H1 (cell line): Measurements from ENCODE around the gene SPINT1. TPM values are rescaled to one million over a fixed set of nuclear protein-coding genes. Genes with fewer than 3 reads are reported as not detected.

Source experiments
- CTCF ChIA-PET: fragments of 300-600 bp; sonication (Branson Sonifier 250); formaldehyde crosslinking; loops from one replicate; lab custom pipeline; 2021; ENCODE audit not compliant: partially characterized antibody; lab: Charles Lee
- POLR2A ChIA-PET: fragments of 300-600 bp; sonication (Branson Sonifier 250); formaldehyde crosslinking; loops from one replicate; lab custom pipeline; 2021; ENCODE audit warnings: inconsistent platforms; ENCODE audit not compliant: partially characterized antibody; lab: Charles Lee
- DNase-seq, 2 experiments: peaks; one replicate each; pipeline versions ENCODE4 v3.0.0 to v3.0.0-alpha.2; 2010 to 2022; ENCODE audit warnings: low spot score in 2 of 2, low read depth in 1 of 2, mixed read lengths in 1 of 2
- FAIRE-seq: peaks from 2 replicates; lab custom pipeline; 2011; peaks lifted over from hg19 to GRCh38; lab: Jason Lieb, UNC
- H2AFZ ChIP-seq: 2 replicates; pipeline ENCODE4 v1.8.1; 2012; ENCODE audit warnings: low read length, inconsistent platforms
- H2AK5ac ChIP-seq: 2 replicates; pipeline ENCODE4 v1.6.1; 2013; ENCODE audit warnings: low read depth, low read length
- H2BK120ac ChIP-seq: replicated peaks from 2 replicates; pipeline ENCODE3; 2013; ENCODE audit warnings: low read depth, low read length, inconsistent platforms
- H2BK12ac ChIP-seq: 2 replicates; pipeline ENCODE4 v1.6.1; 2013; ENCODE audit warnings: low read depth, low read length
- H2BK15ac ChIP-seq: 2 replicates; pipeline ENCODE4 v1.6.1; 2013; ENCODE audit warnings: low read length
- H2BK20ac ChIP-seq: 2 replicates; pipeline ENCODE4 v1.6.1; 2013; ENCODE audit warnings: low read length
- H2BK5ac ChIP-seq: 2 replicates; pipeline ENCODE4 v1.6.1; 2013; ENCODE audit warnings: low read depth, low read length
- H3K14ac ChIP-seq: 2 replicates; pipeline ENCODE4 v1.6.1; 2013; ENCODE audit warnings: inconsistent platforms; ENCODE audit not compliant: insufficient read length
- H3K18ac ChIP-seq: 2 replicates; pipeline ENCODE4 v1.6.1; 2013; ENCODE audit warnings: low read length; ENCODE audit errors: extremely low read depth
- H3K23ac ChIP-seq: 2 replicates; pipeline ENCODE4 v1.6.1; 2013; ENCODE audit warnings: inconsistent platforms; ENCODE audit not compliant: insufficient read length
- H3K23me2 ChIP-seq: 2 replicates; pipeline ENCODE4 v1.6.1; 2013; ENCODE audit warnings: low read depth, low read length
- H3K27ac ChIP-seq: 2 replicates; pipeline ENCODE4 v1.6.1; 2011; ENCODE audit warnings: low read depth, low read length, inconsistent platforms
- H3K27me3 ChIP-seq, 4 experiments: replicated peaks in 1 of 4; 1 replicate in 1 of 4; 2 replicates in 3 of 4; pipeline versions ENCODE4 v1.6.1 to v1.8.1; 2011 to 2013; ENCODE audit warnings: low read length in 3 of 4, mild to moderate bottlenecking in 3 of 4, inconsistent platforms in 2 of 4, mixed read lengths in 2 of 4, moderate library complexity in 1 of 4; ENCODE audit not compliant: control insufficient read depth in 3 of 4, insufficient read depth in 3 of 4; ENCODE audit errors: extremely low read depth in 1 of 4
- H3K36me3 ChIP-seq, 4 experiments: 2 replicates each; pipeline versions ENCODE4 v1.6.1 to v1.8.1; 2011 to 2013; ENCODE audit warnings: mild to moderate bottlenecking in 4 of 4, low read length in 3 of 4, moderate library complexity in 2 of 4, control low read depth in 1 of 4, inconsistent platforms in 1 of 4; ENCODE audit not compliant: insufficient read depth in 4 of 4, control insufficient read depth in 2 of 4
- H3K4ac ChIP-seq: replicated peaks from 2 replicates; pipeline ENCODE3; 2013; ENCODE audit warnings: low read length, low read depth, mixed read lengths, inconsistent platforms; ENCODE audit not compliant: insufficient read length
- H3K4me1 ChIP-seq, 4 experiments: replicated peaks in 1 of 4; 1 replicate in 1 of 4; 2 replicates in 3 of 4; pipeline versions ENCODE4 v1.6.1 to v1.8.1; 2011 to 2013; ENCODE audit warnings: low read length in 3 of 4, inconsistent platforms in 2 of 4, mixed read lengths in 1 of 4; ENCODE audit not compliant: insufficient read depth in 4 of 4, control insufficient read depth in 3 of 4
- H3K4me2 ChIP-seq, 2 experiments: 2 replicates each; pipeline versions ENCODE4 v1.6.1 to v1.8.1; 2011 to 2013; ENCODE audit warnings: low read depth in 2 of 2, low read length in 2 of 2, control low read depth in 1 of 2, inconsistent platforms in 1 of 2, mild to moderate bottlenecking in 1 of 2; ENCODE audit not compliant: insufficient read depth in 1 of 2
- H3K4me3 ChIP-seq, 4 experiments: fragments of 200-600, 300-600 bp in 1 of 4; sonication (generic), shearing (Covaris generic), sonication (Bioruptor Twin) in 1 of 4; 2 replicates each; pipeline versions ENCODE4 v1.5.1 to v1.8.1; 2011 to 2016; ENCODE audit warnings: low read length in 4 of 4, low read depth in 3 of 4, control low read depth in 2 of 4, inconsistent platforms in 2 of 4, mild to moderate bottlenecking in 2 of 4, mixed read lengths in 1 of 4, moderate library complexity in 1 of 4; ENCODE audit not compliant: insufficient read depth in 2 of 4; ENCODE audit errors: extremely low read depth in 1 of 4
- H3K56ac ChIP-seq: replicated peaks from 2 replicates; pipeline ENCODE3; 2013; ENCODE audit warnings: low read depth, mild to moderate bottlenecking, mixed read lengths, low read length, inconsistent platforms; ENCODE audit not compliant: insufficient read length
- H3K79me1 ChIP-seq: 2 replicates; pipeline ENCODE4 v1.6.1; 2013; ENCODE audit warnings: low read depth, low read length, control low read depth
- H3K79me2 ChIP-seq, 2 experiments: 2 replicates each; pipeline versions ENCODE4 v1.6.1 to v1.8.1; 2012 to 2013; ENCODE audit warnings: low read length in 2 of 2, mild to moderate bottlenecking in 2 of 2, inconsistent platforms in 1 of 2; ENCODE audit not compliant: insufficient read depth in 2 of 2, control insufficient read depth in 1 of 2
- H3K9ac ChIP-seq, 4 experiments: replicated peaks in 1 of 4; 1 replicate in 1 of 4; 2 replicates in 3 of 4; pipeline versions ENCODE4 v1.6.1 to v1.8.1; 2011 to 2013; ENCODE audit warnings: low read depth in 3 of 4, low read length in 3 of 4, control low read depth in 2 of 4, mild to moderate bottlenecking in 2 of 4, moderate library complexity in 2 of 4, inconsistent platforms in 1 of 4; ENCODE audit errors: extremely low read depth in 1 of 4
- H3K9me3 ChIP-seq, 2 experiments: 2 replicates each; pipeline versions ENCODE4 v1.6.1 to v1.8.1; 2012 to 2013; ENCODE audit warnings: mild to moderate bottlenecking in 2 of 2, moderate library complexity in 2 of 2, control low read depth in 1 of 2, inconsistent platforms in 1 of 2, low read depth in 1 of 2, low read length in 1 of 2, mixed read lengths in 1 of 2; ENCODE audit not compliant: insufficient read depth in 2 of 2
- H4K20me1 ChIP-seq, 2 experiments: replicated peaks in 1 of 2; 2 replicates each; pipeline versions ENCODE3 to v1.8.1; 2011 to 2013; ENCODE audit warnings: inconsistent platforms in 2 of 2, low read length in 2 of 2, mild to moderate bottlenecking in 1 of 2; ENCODE audit not compliant: insufficient read depth in 2 of 2, control insufficient read depth in 1 of 2
- H4K5ac ChIP-seq: 2 replicates; pipeline ENCODE4 v1.6.1; 2013; ENCODE audit warnings: low read length, low read depth, mixed read lengths, inconsistent platforms; ENCODE audit not compliant: insufficient read length
- H4K8ac ChIP-seq: 2 replicates; pipeline ENCODE4 v1.8.0; 2013; ENCODE audit warnings: mild to moderate bottlenecking, moderate library complexity, low read length, inconsistent platforms; ENCODE audit not compliant: insufficient read depth; ENCODE audit errors: extremely low read depth
- H4K91ac ChIP-seq: replicated peaks from 2 replicates; pipeline ENCODE3; 2013; ENCODE audit warnings: low read length, mixed read lengths, inconsistent platforms; ENCODE audit not compliant: insufficient read length
- ASH2L ChIP-seq: fragments of 200-600, 300-600 bp; sonication (generic); IDR thresholded peaks from one replicate; pipeline ENCODE4 v1.7.1; 2017; ENCODE audit warnings: low read length
- BCL11A ChIP-seq, 2 experiments: IDR thresholded peaks; one replicate each; pipeline ENCODE4 v1.6.1; 2011; ENCODE audit warnings: low read depth in 2 of 2, low read length in 2 of 2, mild to moderate bottlenecking in 2 of 2
- BRCA1 ChIP-seq: IDR thresholded peaks from 2 replicates; pipeline ENCODE4 v1.6.1; 2012; ENCODE audit warnings: low read depth, low read length, improper control_type of control experiment
- CREB1 ChIP-seq: IDR thresholded peaks from 2 replicates; pipeline ENCODE4 v1.6.1; 2012; ENCODE audit warnings: inconsistent platforms
- HDAC2 ChIP-seq, 2 experiments: fragments of 300-600 bp in 1 of 2; sonication (generic) in 1 of 2; IDR thresholded peaks; 2 replicates each; pipeline ENCODE4 v1.6.1; 2011 to 2012; ENCODE audit warnings: low read depth in 2 of 2, low read length in 2 of 2, mild to moderate bottlenecking in 2 of 2, moderate library complexity in 2 of 2, borderline replicate concordance in 1 of 2, inconsistent platforms in 1 of 2
- JUN ChIP-seq: IDR thresholded peaks from 2 replicates; pipeline ENCODE4 v1.6.1; 2011; ENCODE audit warnings: low read depth, mild to moderate bottlenecking, improper control_type of control experiment, low read length
- JUND ChIP-seq: IDR thresholded peaks from 2 replicates; pipeline ENCODE4 v1.6.1; 2011; ENCODE audit warnings: mild to moderate bottlenecking, improper control_type of control experiment, low read length
- KDM1A ChIP-seq: fragments of 200-600, 300-600 bp; sonication (generic); IDR thresholded peaks from 2 replicates; pipeline ENCODE4 v1.7.1; 2016; ENCODE audit warnings: mild to moderate bottlenecking, low read length, borderline replicate concordance
- POU5F1 ChIP-seq: IDR thresholded peaks from 2 replicates; pipeline ENCODE4 v1.6.1; 2011; ENCODE audit warnings: low read depth, mild to moderate bottlenecking, low read length, moderate library complexity
- SIX5 ChIP-seq: IDR thresholded peaks from 2 replicates; pipeline ENCODE4 v1.6.1; 2011; ENCODE audit warnings: mild to moderate bottlenecking, low read depth, low read length
- SP2 ChIP-seq: IDR thresholded peaks from 2 replicates; pipeline ENCODE4 v1.6.1; 2012; ENCODE audit warnings: mild to moderate bottlenecking, low read length, inconsistent platforms
- SRF ChIP-seq: IDR thresholded peaks from 2 replicates; pipeline ENCODE4 v1.6.1; 2011; ENCODE audit warnings: mild to moderate bottlenecking, low read depth, low read length, moderate library complexity
- TAF1 ChIP-seq: IDR thresholded peaks from 2 replicates; pipeline ENCODE4 v1.6.1; 2011; ENCODE audit warnings: mild to moderate bottlenecking, low read depth, low read length
- WGBS, 2 experiments: shearing (Covaris generic) in 1 of 2; methylation state at CpG; one replicate each; pipeline versions ENCODE4 v1.1.6 to v1.1.7; 2013 to 2015; ENCODE audit warnings: low lambda C conversion rate in 2 of 2, mixed read lengths in 2 of 2, inconsistent platforms in 1 of 2, low coverage in 1 of 2, missing lambda C conversion rate in 1 of 2; ENCODE audit not compliant: insufficient replicate concordance in 2 of 2, insufficient coverage in 1 of 2, insufficient read length in 1 of 2; ENCODE audit errors: extremely low coverage in 1 of 2, missing lambda C conversion rate in 1 of 2; 5-methylcytosine and 5-hydroxymethylcytosine counted together
- polyA plus RNA-seq, 7 experiments: library from polyadenylated mRNA; depleted of rRNA in 3 of 7; stranded (reverse) in 5 of 7; unstranded in 2 of 7; fragments of >200 nt in 5 of 7; fragments of 200-250 nt in 2 of 7; gene quantifications; 1 replicate in 5 of 7; 2 replicates in 1 of 7; 4 replicates in 1 of 7; pipeline versions ENCODE4 v1.2.1 to v1.2.3, GENCODE V29; 2011 to 2013; ENCODE audit warnings: missing spikeins in 2 of 7, mixed read lengths in 2 of 7
- total RNA-seq: library from RNA; stranded (reverse); fragmentation: NEBNext Ultra II Directional; extraction: Animal tissue kit (Norgen Biotek cat#: 25700); gene quantifications from 2 replicates; pipeline ENCODE4 v1.2.1, GENCODE V29; 2021
- TF ChIP-seq, protein P1 (sequence below): IDR thresholded peaks from 2 replicates; pipeline ENCODE4 v1.6.1; 2012; ENCODE audit warnings: low read length, inconsistent platforms

Gene SPINT1
- total and polyA plus RNA-seq, 2 of the 8 experiments (the other 6 are each of a cell fraction or from before 2014, with no cell fraction given), result 117 to 155 TPM

- Histone ChIP-seq H3K4me1 (peaks cover 0 to 10% (median 7%) of the 10 kb centered on the region in 4 experiments; a peak in 6 of 7 replicates), H2BK15ac (no peak overlapping the region), H3K4me3 (no peak overlapping the region), H3K9me3 (no peaks in the 10 kb centered on the region), H4K91ac (no peak overlapping the region), H3K36me3 (no peaks in the 10 kb centered on the region), H4K20me1 (no peaks in the 10 kb centered on the region), H3K18ac (no peak overlapping the region), H2BK120ac (no peak overlapping the region), H2BK5ac (no peak overlapping the region), H3K4ac (no peak overlapping the region), H3K9ac (no peak overlapping the region), H3K27me3 (0 out of 7 replicates have a peak, but pooled peaks cover 0 to 2% (median 0%) of the 10 kb centered on the region in 4 experiments), H3K4me2 (no peak overlapping the region), H3K23ac (no peak overlapping the region), H3K27ac (no peak overlapping the region), H3K56ac (no peak overlapping the region), H3K14ac (no peak overlapping the region), H2BK20ac (no peak overlapping the region), H3K79me2 (no peaks in the 10 kb centered on the region), H2AFZ (no peak overlapping the region), H4K8ac (no peak overlapping the region), H3K23me2 (no peaks in the 10 kb centered on the region), H3K79me1 (no peaks in the 10 kb centered on the region), H2AK5ac (no peak overlapping the region), H2BK12ac (no peak overlapping the region), H4K5ac (no peak overlapping the region)
- no peak for DNase-seq
- 91% methylated on average over 2 of the region's 2 CpGs; no CpG with 5 or more reads in 1 of the 2 experiments for WGBS, 2 experiments
- CTCF ChIA-PET, result interaction anchor here (1.0 to 10.9 kb wide), 2 partner anchors 17 to 25 kb away, joined by 3 to 63 read pairs; partner anchors contain the start of gene VPS18
- FAIRE-seq, result no peak
- POLR2A ChIA-PET, result interaction anchor here (1.1 to 1.4 kb wide), 3 partner anchors 13 to 183 kb away, joined by 3 read pairs; no protein-coding TSS in a partner anchor
- TF ChIP-seq HDAC2 (IDR thresholded peaks at IDR 0.05; ENCODE audit: borderline replicate concordance in 1 of 2, low read depth in 2 of 2, low read length in 2 of 2), result no peak
- no peak for TF ChIP-seq BRCA1
- TF ChIP-seq CREB1, result no peak
- TF ChIP-seq TAF1, result no peak
- TF ChIP-seq JUN, result no peak
- no peak for TF ChIP-seq BCL11A (IDR thresholded peaks at IDR 0.05; ENCODE audit: low read depth in 2 of 2, low read length in 2 of 2)
- TF ChIP-seq SRF, result no peak
- TF ChIP-seq JUND, result no peak
- no peak for TF ChIP-seq SIX5
- TF ChIP-seq SP2, result no peak
- no peak for TF ChIP-seq KDM1A
- TF ChIP-seq, protein P1, sequence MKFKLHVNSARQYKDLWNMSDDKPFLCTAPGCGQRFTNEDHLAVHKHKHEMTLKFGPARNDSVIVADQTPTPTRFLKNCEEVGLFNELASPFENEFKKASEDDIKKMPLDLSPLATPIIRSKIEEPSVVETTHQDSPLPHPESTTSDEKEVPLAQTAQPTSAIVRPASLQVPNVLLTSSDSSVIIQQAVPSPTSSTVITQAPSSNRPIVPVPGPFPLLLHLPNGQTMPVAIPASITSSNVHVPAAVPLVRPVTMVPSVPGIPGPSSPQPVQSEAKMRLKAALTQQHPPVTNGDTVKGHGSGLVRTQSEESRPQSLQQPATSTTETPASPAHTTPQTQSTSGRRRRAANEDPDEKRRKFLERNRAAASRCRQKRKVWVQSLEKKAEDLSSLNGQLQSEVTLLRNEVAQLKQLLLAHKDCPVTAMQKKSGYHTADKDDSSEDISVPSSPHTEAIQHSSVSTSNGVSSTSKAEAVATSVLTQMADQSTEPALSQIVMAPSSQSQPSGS, result no peak
- no peak for TF ChIP-seq ASH2L
- TF ChIP-seq POU5F1, result no peak
These were observed 33.8 kb downstream of the SPINT1 start for GRCh38 chr15:40877694-40878093.
